ENCODE measurements around the gene DAPP1.

Gene DAPP1

GRCh38 chr4:99894998-99895397 lies 78.4 kb downstream of the DAPP1 start:
- peak in 4 of 58 donors; percentile 0 to 29 (median 13) for DNase-seq

- no peak for DNase-seq
These were observed 98.8 kb downstream of the DAPP1 start for GRCh38 chr4:99915449-99915848.

GRCh38 chr4:99917575-99917974 lies 100.9 kb downstream of the DAPP1 start:
- DNase-seq = no peak

GRCh38 chr4:99918656-99919055 lies 102.0 kb downstream of the DAPP1 start:
- no peak for DNase-seq
